NCI-H2227 (cell line): ENCODE measurements around the gene NBAS.
"Not testable (repeated sequence)": the region's sequence is repeated elsewhere in the genome, so short reads cannot be mapped to it uniquely, and the experiment has no call there.

Experiments
- DNase-seq: peaks from one replicate; lab custom pipeline; 2025; ENCODE audit not compliant: unreplicated experiment; lab: John Stamatoyannopoulos, UW

NBAS gene

DNA sequence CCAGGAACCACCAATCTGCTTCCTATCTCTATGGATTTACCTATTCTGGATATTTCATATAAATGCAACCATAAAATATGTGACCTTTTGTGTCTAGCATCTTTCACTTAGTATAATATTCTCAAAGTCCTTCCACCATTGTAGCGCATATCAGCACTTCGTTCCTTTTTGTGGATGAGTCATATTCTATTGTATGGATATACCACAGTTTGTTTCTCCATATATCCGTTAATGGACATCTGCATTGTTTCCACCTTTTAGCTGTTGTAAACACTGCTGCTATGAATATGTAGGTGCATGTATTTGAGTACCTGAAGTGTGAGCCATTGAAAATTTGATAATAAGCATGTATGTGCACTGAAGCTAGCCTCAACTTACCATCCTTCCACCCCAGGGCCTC lies 80.1 kb downstream of the NBAS start:
- DNase-seq: no peak

GRCh38 chr2:15480552-15480951 lies 80.6 kb downstream of the NBAS start:
- no peak for DNase-seq

DNA sequence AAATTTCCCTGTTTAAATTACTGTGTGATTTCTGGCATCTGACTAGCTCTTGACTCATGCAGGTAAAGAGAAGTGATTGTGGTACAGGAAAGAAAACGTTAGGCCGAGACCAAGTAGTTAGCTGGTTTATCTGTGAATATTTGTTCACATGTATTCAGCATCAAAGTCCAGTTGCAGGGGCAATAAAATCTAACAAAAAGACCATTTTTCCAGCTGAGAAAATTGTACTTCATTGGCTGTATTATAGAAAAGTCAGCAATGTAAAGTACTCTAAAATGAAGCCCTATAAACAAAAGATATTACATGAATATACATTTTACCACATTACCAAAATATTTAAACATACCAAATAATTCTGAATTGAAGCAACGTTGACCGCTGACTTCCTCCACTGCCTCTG lies 88.3 kb downstream of the NBAS start:
- no peak for DNase-seq

DNA sequence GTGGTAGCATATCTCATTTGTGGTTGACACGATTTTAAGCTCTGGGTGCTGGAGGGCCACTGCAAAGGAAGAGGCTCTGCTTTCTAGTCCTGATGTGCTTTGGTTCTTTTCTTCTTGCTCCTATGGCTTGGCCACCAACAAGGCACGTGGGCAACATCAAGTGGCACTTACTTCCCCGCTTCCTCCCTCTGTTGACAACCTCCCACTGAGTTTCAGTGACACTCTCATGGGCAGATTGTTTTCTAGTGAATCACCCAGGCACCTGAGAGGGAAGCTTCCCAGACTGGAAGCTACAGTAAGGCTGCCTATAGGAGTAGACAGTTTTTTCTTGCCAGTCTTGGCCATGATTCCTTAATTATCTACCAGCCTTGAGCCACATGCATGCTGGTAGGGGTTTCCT lies 89.0 kb downstream of the NBAS start:
- DNase-seq: no peak

GRCh38 chr2:15471606-15472005 lies 89.5 kb downstream of the NBAS start:
- no peak for DNase-seq

GRCh38 chr2:15460112-15460620 lies 101.0 kb downstream of the NBAS start:
- no peak for DNase-seq

DNA sequence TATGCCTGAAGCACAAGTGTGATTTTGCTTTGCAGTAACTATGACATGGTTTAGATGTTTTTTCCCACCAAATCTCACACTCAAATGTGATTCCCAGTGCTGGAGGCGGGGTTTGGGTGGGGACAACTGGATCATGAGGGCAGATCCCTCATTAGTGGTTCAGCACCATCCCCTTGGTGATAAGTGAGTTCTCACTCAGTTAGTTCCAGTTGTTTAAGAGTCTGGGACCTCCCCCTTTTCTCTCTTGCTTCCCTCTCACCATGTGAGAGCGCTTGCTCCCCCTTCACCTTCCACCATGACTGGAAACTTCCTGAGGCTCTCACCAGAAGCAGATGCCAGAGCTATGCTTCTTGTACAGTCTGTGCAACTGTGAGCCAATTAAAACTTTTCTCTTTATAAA lies 102.9 kb downstream of the NBAS start:
- no peak for DNase-seq

GRCh38 chr2:15457868-15458267 lies 103.3 kb downstream of the NBAS start:
- DNase-seq: no peak

GRCh38 chr2:15456352-15456751 lies 104.8 kb downstream of the NBAS start:
- no peak for DNase-seq

- DNase-seq: no peak
Measured at GRCh38 chr2:15450808-15451207, 110.3 kb downstream of the NBAS start.

DNA sequence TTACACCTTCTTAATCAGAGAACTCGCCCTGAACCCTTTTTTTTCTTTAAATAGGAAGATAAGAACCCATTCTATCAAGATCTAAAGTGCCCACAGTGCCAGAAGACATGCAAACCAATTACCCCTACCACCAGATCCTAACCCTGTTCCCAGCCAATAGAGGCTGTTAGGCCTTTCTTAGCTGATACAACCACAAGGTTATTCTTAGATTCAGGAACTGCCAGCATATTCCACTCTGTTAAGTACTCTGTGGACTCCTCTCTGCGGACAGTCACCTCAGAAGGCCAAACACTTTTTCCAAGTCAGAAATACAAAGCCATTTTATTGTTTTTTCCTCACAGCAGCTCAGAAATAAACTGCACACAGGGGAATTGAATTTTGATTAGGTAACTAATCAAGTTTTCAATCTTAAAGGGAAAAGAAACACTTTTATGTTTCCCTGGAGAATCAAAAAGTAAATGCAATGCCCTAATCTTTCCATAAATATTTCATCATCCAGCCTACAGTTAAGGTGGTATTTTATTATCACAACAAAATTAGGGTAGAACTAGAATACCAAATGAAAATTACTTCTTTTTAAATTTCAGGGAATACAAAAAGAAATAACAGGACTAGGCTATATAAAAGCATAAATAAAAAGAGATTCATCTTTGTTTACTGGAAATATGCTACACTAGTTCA lies 111.4 kb downstream of the NBAS start:
- no peak for DNase-seq

DNA sequence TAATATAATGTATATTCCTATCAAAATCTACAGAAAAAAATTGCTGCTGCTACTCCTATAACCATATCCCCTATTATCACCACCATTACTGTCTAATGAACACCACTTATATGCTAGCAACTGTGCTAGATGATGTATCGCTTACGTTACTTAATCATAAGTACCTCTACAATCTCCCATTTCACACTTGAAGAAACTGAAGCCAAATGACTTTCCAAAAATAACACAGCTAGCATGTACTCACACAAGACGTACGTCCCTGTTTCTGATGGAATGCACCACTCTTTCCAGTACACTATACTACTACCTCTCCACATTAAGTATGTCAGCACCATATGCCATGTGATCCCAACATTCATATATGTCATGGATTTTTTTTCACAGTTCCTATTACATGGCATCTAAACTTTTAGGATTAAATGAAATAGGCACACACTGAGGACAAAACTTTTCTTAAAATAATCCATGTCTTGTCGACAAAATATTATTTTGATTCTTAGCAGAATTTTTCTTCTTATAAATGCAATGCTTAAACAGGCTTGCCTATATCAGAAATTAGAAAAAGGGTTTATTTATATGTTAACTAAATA lies 112.8 kb downstream of the NBAS start:
- no peak for DNase-seq

- no peak for DNase-seq
Measured at GRCh38 chr2:15447381-15447780, 113.8 kb downstream of the NBAS start.

- DNase-seq: no peak
Measured at GRCh38 chr2:15446961-15447360, 114.2 kb downstream of the NBAS start.

GRCh38 chr2:15445891-15446562 lies 115.1 kb downstream of the NBAS start:
- no peak for DNase-seq

GRCh38 chr2:15439768-15440524 lies 121.2 kb downstream of the NBAS start:
- not testable (repeated sequence) for DNase-seq

DNA sequence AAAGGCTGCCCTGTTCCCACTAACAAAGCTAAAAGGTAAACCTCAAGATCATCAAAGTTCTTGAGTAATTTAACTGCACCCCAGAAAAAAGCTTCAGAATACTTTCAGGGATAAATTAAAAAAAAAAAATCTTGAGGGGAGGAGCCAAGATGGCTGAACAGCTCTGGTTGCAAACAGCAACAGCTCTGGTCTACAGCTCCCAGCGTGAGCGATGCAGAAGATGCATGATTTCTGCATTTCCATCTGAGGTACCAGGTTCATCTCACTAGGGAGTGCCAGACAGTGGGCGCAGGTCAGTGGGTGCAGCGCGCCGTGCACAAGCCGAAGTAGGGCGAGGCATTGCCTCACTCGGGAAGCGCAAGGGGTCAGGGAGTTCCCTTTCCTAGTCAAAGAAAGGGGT lies 121.8 kb downstream of the NBAS start:
- not testable (repeated sequence) for DNase-seq

GRCh38 chr2:15436195-15436594 lies 124.9 kb downstream of the NBAS start:
- DNase-seq: no peak

DNA sequence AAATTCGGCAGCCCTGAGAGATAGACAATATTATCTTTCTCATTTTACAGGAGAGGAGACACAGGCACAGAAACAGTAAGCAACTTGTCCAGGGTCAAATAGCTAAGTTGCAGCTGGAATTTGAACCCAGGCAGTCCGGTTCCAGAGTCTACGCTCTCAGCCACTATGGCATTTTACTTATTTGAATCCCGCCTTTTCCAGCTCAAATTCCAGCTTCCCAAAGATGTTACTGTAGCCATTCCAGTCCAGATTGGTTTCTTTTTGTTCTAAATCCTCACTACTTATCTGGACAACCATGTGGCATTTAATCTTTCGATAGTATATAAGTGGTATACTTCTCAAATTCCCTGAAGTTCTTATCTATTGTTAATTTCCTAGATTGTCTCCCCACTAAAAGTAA lies 125.7 kb downstream of the NBAS start:
- no peak for DNase-seq

- DNase-seq: no peak
Measured at GRCh38 chr2:15432642-15433256, 128.4 kb downstream of the NBAS start.

- DNase-seq: no peak
Measured at GRCh38 chr2:15429032-15429431, 132.1 kb downstream of the NBAS start.
